Measurements from ENCODE around the gene LILRB5. TPM values are rescaled to one million over a fixed set of nuclear protein-coding genes. Genes with fewer than 3 reads are reported as not detected.
"Not testable (repeated sequence)": the region's sequence is repeated elsewhere in the genome, so short reads cannot be mapped to it uniquely, and the experiment has no call there.

Gene LILRB5
- total RNA-seq, 2 experiments from 2014 or later: not detected

DNA sequence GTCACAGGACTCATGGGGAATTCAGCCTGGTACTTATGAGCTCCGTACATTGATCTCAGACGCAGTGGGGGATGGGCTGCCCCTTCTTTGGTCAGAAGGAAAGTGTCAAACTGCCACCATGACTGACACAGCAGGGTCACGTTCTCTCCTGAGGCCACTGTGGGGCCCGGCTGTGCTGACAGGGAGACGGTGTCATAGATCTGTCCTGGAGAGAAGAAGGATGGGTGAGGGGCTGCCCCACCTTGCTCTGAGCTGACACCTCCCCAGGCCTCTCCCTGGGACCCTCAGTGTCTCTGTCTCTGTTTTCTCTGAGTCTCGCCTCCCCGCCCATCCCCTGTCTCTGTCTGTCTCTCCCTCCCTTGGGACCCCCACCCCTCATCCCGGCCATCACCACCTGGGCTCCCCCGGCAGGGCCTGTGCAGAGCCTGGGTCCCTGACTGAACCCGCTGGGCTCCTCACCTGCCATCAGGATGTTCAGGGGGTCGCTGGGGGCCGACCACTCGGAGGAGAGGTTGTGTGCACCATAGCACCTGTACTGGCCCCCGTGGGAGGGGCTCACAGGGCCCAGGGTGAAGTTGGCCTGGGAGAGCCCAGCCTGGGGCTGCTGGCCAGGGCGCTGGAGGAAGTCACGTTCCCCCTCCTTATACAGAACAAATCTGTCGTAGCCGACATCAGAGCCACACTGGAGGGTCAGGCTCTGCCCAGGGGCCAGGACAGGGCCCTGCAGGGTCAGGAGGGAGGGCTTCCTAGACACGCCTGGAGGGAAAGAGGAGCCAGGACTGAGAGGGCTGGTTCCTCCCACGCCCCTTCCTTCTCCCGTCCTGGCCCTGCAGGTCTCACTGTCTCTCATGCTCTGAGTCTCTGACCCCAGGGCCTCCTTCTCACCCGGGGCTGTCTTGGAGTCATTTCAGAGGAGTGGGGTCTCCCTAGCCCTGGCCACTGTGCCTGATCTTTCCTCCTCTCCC, 16.4 kb downstream of the LILRB5 start:
- H3K27ac ChIP-seq (ENCODE audit: low read depth in 1 of 2, low read length in 2 of 2); H3K4me1 ChIP-seq (ENCODE audit: insufficient read depth, low read length); H3K27ac Mint-ChIP-seq; H3K36me3 ChIP-seq (ENCODE audit: insufficient read depth, low read length); CTCF ChIA-PET; ATAC-seq (ENCODE audit: poor library complexity); DNase-seq; POLR2A ChIA-PET; H3K27me3 Mint-ChIP-seq; H3K4me3 Mint-ChIP-seq; intact Hi-C loops (cut with DNase I, micrococcal nuclease); H3K36me3 Mint-ChIP-seq (ENCODE audit: low read depth); H3K9me3 ChIP-seq (ENCODE audit: control insufficient read depth in 1 of 2, insufficient read depth in 1 of 2, low read length in 2 of 2); H3K4me1 Mint-ChIP-seq (ENCODE audit: low read depth); H3K9me3 Mint-ChIP-seq; H3K4me3 ChIP-seq (ENCODE audit: low read length): not testable (repeated sequence)
- peaks cover 5 to 11% of the 10 kb centered on the region in 2 experiments for H3K27me3 ChIP-seq (ENCODE audit: control insufficient read depth in 1 of 2, insufficient read depth in 2 of 2, low read length in 2 of 2)

- peaks cover 10% of the 10 kb centered on the region for H3K27me3 Mint-ChIP-seq
- H3K4me1 Mint-ChIP-seq (ENCODE audit: low read depth); H3K4me1 ChIP-seq (ENCODE audit: insufficient read depth, low read length); H3K36me3 Mint-ChIP-seq (ENCODE audit: low read depth); H3K27ac ChIP-seq (ENCODE audit: low read depth in 1 of 2, low read length in 2 of 2); H3K9me3 ChIP-seq (ENCODE audit: control insufficient read depth in 1 of 2, insufficient read depth in 1 of 2, low read length in 2 of 2); H3K4me3 Mint-ChIP-seq; H3K36me3 ChIP-seq (ENCODE audit: insufficient read depth, low read length); H3K9me3 Mint-ChIP-seq; H3K4me3 ChIP-seq (ENCODE audit: low read length); CTCF ChIA-PET; POLR2A ChIA-PET; H3K27ac Mint-ChIP-seq; DNase-seq; ATAC-seq (ENCODE audit: poor library complexity): not testable (repeated sequence)
- intact Hi-C loops (cut with DNase I, micrococcal nuclease): loop anchor here in 1 of 2 experiments (2.0 kb wide), 1 partner anchor 17 kb away; the partner anchor contains the start of gene LILRB3
- H3K27me3 ChIP-seq (ENCODE audit: control insufficient read depth in 1 of 2, insufficient read depth in 2 of 2, low read length in 2 of 2): peaks cover 8 to 11% of the 10 kb centered on the region in 2 experiments
Measured at GRCh38 chr19:54239491-54240371, 17.3 kb downstream of the LILRB5 start.

GRCh38 chr19:54233941-54234340, 23.1 kb downstream of the LILRB5 start:
- POLR2A ChIA-PET: no interaction called here
- Histone ChIP-seq H3K36me3 (ENCODE audit: insufficient read depth, low read length) (no peaks in the 10 kb centered on the region), H3K27me3 (ENCODE audit: control insufficient read depth in 1 of 2, insufficient read depth in 2 of 2, low read length in 2 of 2) (peaks cover 17 to 20% of the 10 kb centered on the region in 2 experiments), H3K4me1 (ENCODE audit: insufficient read depth, low read length) (peaks cover 5% of the 10 kb centered on the region), H3K4me3 (ENCODE audit: low read length) (no peak overlapping the region), H3K9me3 (ENCODE audit: control insufficient read depth in 1 of 2, insufficient read depth in 1 of 2, low read length in 2 of 2) (no peaks in the 10 kb centered on the region), H3K27ac (ENCODE audit: low read depth in 1 of 2, low read length in 2 of 2) (no peak overlapping the region)
- no peak overlapping the region for H3K4me3 Mint-ChIP-seq
- peaks cover 4% of the 10 kb centered on the region for H3K4me1 Mint-ChIP-seq (ENCODE audit: low read depth)
- H3K36me3 Mint-ChIP-seq (ENCODE audit: low read depth): no peaks in the 10 kb centered on the region
- no peaks in the 10 kb centered on the region for H3K9me3 Mint-ChIP-seq
- DNase-seq: no peak
- H3K27ac Mint-ChIP-seq: no peak overlapping the region
- CTCF ChIA-PET: no interaction called here
- no peak for ATAC-seq (ENCODE audit: poor library complexity)
- TF ChIP-seq, protein P1, sequence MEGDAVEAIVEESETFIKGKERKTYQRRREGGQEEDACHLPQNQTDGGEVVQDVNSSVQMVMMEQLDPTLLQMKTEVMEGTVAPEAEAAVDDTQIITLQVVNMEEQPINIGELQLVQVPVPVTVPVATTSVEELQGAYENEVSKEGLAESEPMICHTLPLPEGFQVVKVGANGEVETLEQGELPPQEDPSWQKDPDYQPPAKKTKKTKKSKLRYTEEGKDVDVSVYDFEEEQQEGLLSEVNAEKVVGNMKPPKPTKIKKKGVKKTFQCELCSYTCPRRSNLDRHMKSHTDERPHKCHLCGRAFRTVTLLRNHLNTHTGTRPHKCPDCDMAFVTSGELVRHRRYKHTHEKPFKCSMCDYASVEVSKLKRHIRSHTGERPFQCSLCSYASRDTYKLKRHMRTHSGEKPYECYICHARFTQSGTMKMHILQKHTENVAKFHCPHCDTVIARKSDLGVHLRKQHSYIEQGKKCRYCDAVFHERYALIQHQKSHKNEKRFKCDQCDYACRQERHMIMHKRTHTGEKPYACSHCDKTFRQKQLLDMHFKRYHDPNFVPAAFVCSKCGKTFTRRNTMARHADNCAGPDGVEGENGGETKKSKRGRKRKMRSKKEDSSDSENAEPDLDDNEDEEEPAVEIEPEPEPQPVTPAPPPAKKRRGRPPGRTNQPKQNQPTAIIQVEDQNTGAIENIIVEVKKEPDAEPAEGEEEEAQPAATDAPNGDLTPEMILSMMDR (IDR thresholded peaks at IDR 0.05): no peak
- H3K27me3 Mint-ChIP-seq: peaks cover 46% of the 10 kb centered on the region
- intact Hi-C loops (cut with DNase I, micrococcal nuclease): loop anchor here in 1 of 2 experiments (5.0 kb wide), 1 partner anchor 47 kb away; the partner anchor contains the start of gene MBOAT7

Measured in CD4-positive, alpha-beta T cell (primary cell).